HepG2 (cell line): ENCODE measurements around the gene HTRA3. TPM values are rescaled to one million over a fixed set of nuclear protein-coding genes. Genes with fewer than 3 reads are reported as not detected.

Experiments
- ATAC-seq: fragments of 200-7000 bp; cut with Tn5 transposase; 3 replicates; pipeline ENCODE4 v1.9.1; 2020; ENCODE audit warnings: mild to moderate bottlenecking, moderate library complexity
- BruUV-seq: library from RNA; stranded (reverse); fragments of 400-500 nt; replicated peaks from 2 replicates; lab custom pipeline; 2021; lab: Mats Ljungman, UMichigan
- CTCF ChIA-PET: fragments of 300-600 bp; formaldehyde crosslinking; extraction: SDS; loops from one replicate; lab custom pipeline; 2021; ENCODE audit warnings: low total read pairs, inconsistent platforms, low intra/inter-chr PET ratio; lab: Yijun Ruan, JAX
- POLR2A ChIA-PET: fragments of 350-600 bp; sonication (Branson Sonifier 250); formaldehyde crosslinking; loops from one replicate; lab custom pipeline; 2020; ENCODE audit warnings: antibody characterized with exemption, inconsistent platforms; lab: Yijun Ruan, JAX
- DNase-seq: peaks from one replicate; pipeline ENCODE4 v3.0.0-alpha.2; 2015; ENCODE audit warnings: low spot score
- FAIRE-seq: peaks from 3 replicates; lab custom pipeline; 2011; peaks lifted over from hg19 to GRCh38; lab: Jason Lieb, UNC
- H2AFZ ChIP-seq: one replicate; pipeline ENCODE4 v1.6.1; 2011; ENCODE audit warnings: low read length, inconsistent platforms
- H3K27ac ChIP-seq: fragments of 300-600 bp; 3 replicates; pipeline ENCODE4 v1.8.0; 2011; ENCODE audit warnings: mixed run types, mild to moderate bottlenecking, mixed read lengths, low read length, inconsistent platforms; ENCODE audit not compliant: insufficient read depth; ENCODE audit errors: extremely low read length
- H3K27me3 ChIP-seq, 2 experiments: fragments of 200-600 bp in 1 of 2; 2 replicates in 1 of 2; 3 replicates in 1 of 2; pipeline versions ENCODE4 v1.6.0 to v1.8.0; 2011; ENCODE audit warnings: low read length in 2 of 2, mild to moderate bottlenecking in 2 of 2, moderate library complexity in 2 of 2, inconsistent platforms in 1 of 2; ENCODE audit not compliant: insufficient read depth in 2 of 2, control insufficient read depth in 1 of 2
- H3K36me3 ChIP-seq, 2 experiments: fragments of 200-600 bp in 1 of 2; replicated peaks in 1 of 2; 2 replicates in 1 of 2; 3 replicates in 1 of 2; pipeline versions ENCODE4 v1.5.1 to v1.8.0; 2011; ENCODE audit warnings: low read length in 2 of 2, inconsistent platforms in 1 of 2; ENCODE audit not compliant: insufficient read depth in 2 of 2, control insufficient read depth in 1 of 2
- H3K4me1 ChIP-seq: 2 replicates; pipeline ENCODE4 v1.5.1; 2012; ENCODE audit warnings: low read length, inconsistent platforms; ENCODE audit not compliant: insufficient read depth
- H3K4me2 ChIP-seq: 2 replicates; pipeline ENCODE4 v1.6.0; 2011; ENCODE audit warnings: low read depth, low read length, inconsistent platforms
- H3K4me3 ChIP-seq, 3 experiments: fragments of 200-600 bp in 1 of 3; sonication (generic), shearing (Covaris generic) in 1 of 3; replicated peaks in 1 of 3; 2 replicates each; pipeline ENCODE4 v1.5.1; 2011 to 2016; ENCODE audit warnings: low read length in 3 of 3, inconsistent platforms in 2 of 3, low read depth in 2 of 3, mild to moderate bottlenecking in 2 of 3, control low read depth in 1 of 3, mixed read lengths in 1 of 3; ENCODE audit not compliant: insufficient read depth in 1 of 3
- H3K79me2 ChIP-seq: one replicate; pipeline ENCODE4 v1.6.1; 2011; ENCODE audit warnings: low read length, inconsistent platforms; ENCODE audit not compliant: insufficient read depth
- H3K9ac ChIP-seq: 2 replicates; pipeline ENCODE4 v1.6.0; 2011; ENCODE audit warnings: mild to moderate bottlenecking, low read depth, low read length, inconsistent platforms; ENCODE audit not compliant: insufficient read depth
- H3K9me3 ChIP-seq: 2 replicates; pipeline ENCODE4 v1.5.1; 2012; ENCODE audit warnings: mild to moderate bottlenecking, low read length
- H4K20me1 ChIP-seq: 2 replicates; pipeline ENCODE4 v1.6.0; 2011; ENCODE audit warnings: inconsistent platforms, mild to moderate bottlenecking, low read length, moderate library complexity; ENCODE audit not compliant: insufficient read depth
- DMAP1 ChIP-seq: IDR thresholded peaks from 2 replicates; pipeline ENCODE4 v1.6.1; 2016
- DNMT1 ChIP-seq: sonication (generic); formaldehyde crosslinking; IDR thresholded peaks from 2 replicates; pipeline ENCODE4 v1.5.1; 2020; ENCODE audit warnings: mild to moderate bottlenecking, missing genetic modification reagents
- E2F2 ChIP-seq: sonication (generic); formaldehyde crosslinking; IDR thresholded peaks from 2 replicates; pipeline ENCODE4 v1.4.0; 2020; ENCODE audit warnings: missing genetic modification reagents, borderline replicate concordance
- EHMT2 ChIP-seq: fragments of 200-600 bp; sonication (generic); IDR thresholded peaks from 2 replicates; pipeline ENCODE4 v1.7.0; 2017; ENCODE audit warnings: antibody characterized with exemption, low read depth, low read length, borderline replicate concordance
- GZF1 ChIP-seq: sonication (generic); formaldehyde crosslinking; IDR thresholded peaks from 2 replicates; pipeline ENCODE4 v1.5.1; 2020; ENCODE audit warnings: mild to moderate bottlenecking, missing genetic modification reagents
- IRX3 ChIP-seq: sonication (generic); formaldehyde crosslinking; IDR thresholded peaks from 2 replicates; pipeline ENCODE4 v1.8.1; 2023; ENCODE audit warnings: mild to moderate bottlenecking, low read depth, missing genetic modification reagents, borderline replicate concordance
- KAT7 ChIP-seq: IDR thresholded peaks from 2 replicates; pipeline ENCODE4 v1.6.1; 2018; ENCODE audit warnings: borderline replicate concordance, missing compliant biosample characterization
- MBD4 ChIP-seq: IDR thresholded peaks from 2 replicates; pipeline ENCODE4 v1.6.1; 2012; ENCODE audit warnings: low read length, inconsistent platforms, borderline replicate concordance
- SIN3A ChIP-seq: IDR thresholded peaks from 2 replicates; pipeline ENCODE4 v1.6.1; 2011; ENCODE audit warnings: low read depth, mild to moderate bottlenecking, control low read depth, low read length, borderline replicate concordance
- SRY ChIP-seq: sonication (generic); formaldehyde crosslinking; IDR thresholded peaks from 2 replicates; pipeline ENCODE4 v1.8.0; 2022; ENCODE audit warnings: mild to moderate bottlenecking, missing genetic modification reagents
- ZC3H4 ChIP-seq: sonication (generic); formaldehyde crosslinking; IDR thresholded peaks from 2 replicates; pipeline ENCODE4 v1.4.0; 2020; ENCODE audit warnings: missing genetic modification reagents, borderline replicate concordance
- ZNF232 ChIP-seq: sonication (generic); formaldehyde crosslinking; IDR thresholded peaks from 2 replicates; pipeline ENCODE4 v1.4.0; 2020; ENCODE audit warnings: missing genetic modification reagents, borderline replicate concordance
- ZSCAN22 ChIP-seq: sonication (generic); formaldehyde crosslinking; IDR thresholded peaks from 2 replicates; pipeline ENCODE4 v1.4.0; 2020; ENCODE audit warnings: mild to moderate bottlenecking, missing genetic modification reagents
- WGBS: methylation state at CpG from one replicate; pipeline ENCODE4 v1.1.6; 2017; ENCODE audit warnings: low lambda C conversion rate; 5-methylcytosine and 5-hydroxymethylcytosine counted together
- in situ Hi-C: cut with HindIII; loops from 2 replicates; pipeline ENCODE4 v1.10.0; 2017; ENCODE audit warnings: low pct_unique_long_range_greater_than_20kb; ENCODE audit not compliant: extremely low pct_ligation_motif_present
- intact Hi-C: fragments of 100-400 bp; cut with micrococcal nuclease; formaldehyde crosslinking; loops from one replicate; pipeline ENCODE4 v1.10.0; 2022; ENCODE audit not compliant: unreplicated experiment
- polyA plus RNA-seq, 8 experiments: library from polyadenylated mRNA; depleted of rRNA in 3 of 8; stranded (reverse) in 7 of 8; unstranded in 1 of 8; fragments of >200 nt; fragmentation: Illumina TruSeq in 4 of 8; extraction: Trizol in 4 of 8; gene quantifications; 2 replicates each; pipeline versions ENCODE4 v1.2.1 to v1.2.3, GENCODE V29; 2011 to 2016; ENCODE audit warnings: low read depth in 4 of 8, missing spikeins in 1 of 8, mixed read lengths in 1 of 8; ENCODE audit not compliant: insufficient read depth in 1 of 8
- total RNA-seq, 5 experiments: library from RNA; depleted of rRNA; stranded (reverse); fragments of >200 nt; fragmentation: Illumina TruSeq; extraction: Trizol; gene quantifications; 2 replicates each; pipeline ENCODE4 v1.2.3, GENCODE V29; 2016; ENCODE audit warnings: low read depth in 1 of 5
- TF ChIP-seq, protein P1 (sequence below): sonication (generic); formaldehyde crosslinking; IDR thresholded peaks from 2 replicates; pipeline ENCODE4 v1.5.1; 2020; ENCODE audit warnings: missing genetic modification reagents, mild to moderate bottlenecking, borderline replicate concordance

Gene HTRA3
- total and polyA plus RNA-seq, 2 of the 13 experiments (the other 11 are each of a cell fraction or from before 2014, with no cell fraction given), result 0.17 TPM; not detected in 1

DNA sequence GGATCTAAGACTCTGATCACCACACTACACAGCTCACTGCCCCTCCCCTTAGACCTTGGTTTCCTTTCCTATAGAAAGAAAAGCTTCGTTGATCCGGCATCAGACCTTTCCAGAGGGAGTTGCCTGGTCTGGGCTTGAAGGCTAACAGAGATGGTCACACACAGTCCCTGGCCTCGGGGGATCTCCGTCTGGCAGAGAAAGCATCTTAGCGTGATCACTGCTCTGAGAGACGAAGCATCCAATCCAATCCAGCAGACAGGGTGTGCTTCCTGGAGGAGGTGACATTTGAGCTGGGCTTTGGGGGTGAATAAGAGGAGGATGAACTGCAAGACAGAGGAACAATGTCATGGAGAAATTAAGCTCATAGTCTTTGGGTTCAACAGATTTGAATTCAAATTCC is 49.5 kb downstream of the HTRA3 start:
- DNase-seq, result no peak
- no TSS peak for BruUV-seq
- no peak for ATAC-seq
- H3K27me3 ChIP-seq, result peaks cover 1 to 30% of the 10 kb centered on the region in 2 experiments; a peak in 4 of 5 replicates
- in situ Hi-C loops (no loop called here), intact Hi-C loops (no loop called here)
- no peak overlapping the region for H3K27ac ChIP-seq
- ChIA-PET CTCF (no interaction called here), POLR2A (no interaction called here)
- no peak overlapping the region for H3K4me3 ChIP-seq
- H3K9ac ChIP-seq, result no peak overlapping the region
- no peak for TF ChIP-seq MBD4
- TF ChIP-seq ZSCAN22 (CRISPR knock-in tag), result no peak
- no peak for TF ChIP-seq EHMT2
- TF ChIP-seq GZF1 (CRISPR knock-in tag), result no peak
- no peak for TF ChIP-seq ZNF232 (CRISPR knock-in tag)
- TF ChIP-seq, protein P1, sequence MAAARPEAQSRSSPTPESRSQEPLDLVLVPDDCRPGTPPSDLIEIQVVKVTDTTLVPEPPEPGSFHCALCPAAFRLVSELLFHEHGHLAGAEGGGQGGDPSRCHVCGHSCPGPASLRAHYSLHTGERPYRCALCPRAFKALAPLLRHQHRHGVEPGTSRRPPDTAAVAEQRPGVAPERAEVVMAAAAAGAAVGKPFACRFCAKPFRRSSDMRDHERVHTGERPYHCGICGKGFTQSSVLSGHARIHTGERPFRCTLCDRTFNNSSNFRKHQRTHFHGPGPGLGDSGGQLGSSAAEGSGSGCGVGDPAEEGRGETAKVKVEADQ (CRISPR knock-in tag), result no peak
- no peak for TF ChIP-seq ZC3H4 (CRISPR knock-in tag)
- TF ChIP-seq IRX3 (CRISPR knock-in tag), result no peak
- TF ChIP-seq DNMT1 (CRISPR knock-in tag), result no peak
- TF ChIP-seq KAT7 (CRISPR knock-in tag), result no peak
- no peak for TF ChIP-seq SIN3A
- TF ChIP-seq DMAP1 (CRISPR knock-in tag), result no peak
- no peak for TF ChIP-seq SRY (CRISPR knock-in tag)
- no peak for TF ChIP-seq E2F2
- FAIRE-seq, result no peak
- H3K9me3 ChIP-seq, result no peaks in the 10 kb centered on the region
- no peak overlapping the region for H2AFZ ChIP-seq
- H3K4me2 ChIP-seq, result no peak overlapping the region
- H3K79me2 ChIP-seq, result no peaks in the 10 kb centered on the region
- WGBS, result 13% methylated on average over 2 of the region's 6 CpGs
- no peaks in the 10 kb centered on the region for H3K36me3 ChIP-seq
- peaks cover 17% of the 10 kb centered on the region for H3K4me1 ChIP-seq
- no peaks in the 10 kb centered on the region for H4K20me1 ChIP-seq
